Left forelimb (tissue), 1 donor: ENCODE measurements around the gene MOK.

Experiments used
- DNase-seq: peaks from one replicate; pipeline ENCODE4 v3.0.0-alpha.2; 2018; ENCODE audit warnings: low spot score

Gene MOK

DNA sequence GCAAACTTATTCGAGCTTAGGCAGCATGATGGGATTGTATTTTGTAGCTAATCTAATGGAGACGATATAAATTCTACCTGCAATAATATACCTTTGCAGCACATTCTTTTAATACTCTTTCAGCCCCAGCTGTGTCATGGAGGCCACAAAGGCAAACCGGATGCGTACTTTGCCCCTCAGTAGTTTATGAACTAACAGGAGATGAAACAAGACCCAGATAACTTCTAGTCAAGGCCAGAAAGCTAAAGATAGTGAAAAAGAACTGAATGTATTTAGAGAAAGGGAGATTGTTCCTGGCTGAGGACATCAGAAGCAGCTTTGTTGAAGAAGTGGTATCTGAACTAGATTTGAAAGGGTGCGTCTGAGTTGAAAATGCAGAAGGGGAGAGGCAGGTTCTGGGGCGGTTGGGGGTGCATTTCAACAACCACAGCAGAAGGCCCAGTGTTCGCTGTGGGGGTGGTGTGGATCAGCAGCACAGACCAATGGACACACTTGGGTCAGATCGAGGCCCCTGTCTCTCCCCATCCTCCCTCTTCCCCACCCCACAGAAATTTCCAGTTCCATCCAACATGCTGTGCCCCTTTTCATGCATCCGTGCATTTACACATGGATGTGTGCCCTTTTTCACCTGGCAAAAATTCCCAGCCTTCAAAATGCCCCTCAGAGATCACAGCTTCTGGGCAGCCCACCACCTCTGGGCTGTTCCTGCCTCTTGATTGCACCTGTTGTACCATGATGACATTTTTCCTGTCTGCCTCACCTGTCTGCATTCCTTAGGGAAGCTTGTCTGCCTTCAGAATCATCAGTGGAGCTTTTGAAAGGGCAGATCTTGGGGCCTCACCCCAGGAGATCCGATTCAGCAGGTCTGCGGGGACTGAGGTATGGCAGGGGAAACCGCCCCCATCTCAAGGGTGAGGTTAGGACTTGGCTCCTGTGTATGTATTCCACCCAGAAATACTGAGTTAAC is 16.8 kb upstream of the MOK start:
- DNase-seq = no peak

DNA sequence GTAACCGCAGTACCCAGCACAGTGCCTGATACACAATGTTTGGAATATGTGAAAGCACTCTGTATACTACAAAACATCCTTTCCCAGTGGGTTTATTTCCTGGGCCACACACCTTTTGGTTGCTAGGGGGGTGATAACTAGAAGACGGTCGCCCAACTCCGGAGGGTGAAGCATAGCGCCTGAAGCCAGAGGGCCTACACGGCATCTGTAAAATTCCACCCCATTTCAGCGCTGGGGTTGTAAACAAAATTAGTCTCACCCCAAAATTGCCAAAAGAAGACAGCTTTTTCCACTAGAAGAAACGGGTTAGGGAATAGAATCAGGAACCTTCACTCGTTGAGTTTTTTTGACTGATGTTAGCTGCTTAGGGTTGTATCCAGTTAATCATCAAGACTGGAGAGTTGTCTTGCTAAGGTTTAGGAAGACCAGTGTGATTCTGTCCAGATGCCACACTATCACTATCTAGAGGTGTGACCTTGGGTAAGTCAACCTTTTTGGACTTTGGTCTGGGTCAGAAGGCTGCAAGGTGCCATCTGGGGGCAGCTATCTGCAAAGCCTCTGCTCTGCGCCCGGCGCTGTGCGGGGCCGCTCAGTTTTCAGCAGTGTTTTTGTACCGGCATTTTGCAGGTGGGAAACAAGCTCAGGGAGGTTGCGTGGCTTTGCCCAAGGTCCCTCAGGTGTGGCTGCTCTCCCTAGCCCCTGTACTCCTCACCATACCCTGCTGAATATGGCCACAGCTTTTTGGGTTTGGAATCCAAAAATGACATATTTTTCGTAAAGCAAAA is 15.9 kb upstream of the MOK start:
- no peak for DNase-seq

DNA sequence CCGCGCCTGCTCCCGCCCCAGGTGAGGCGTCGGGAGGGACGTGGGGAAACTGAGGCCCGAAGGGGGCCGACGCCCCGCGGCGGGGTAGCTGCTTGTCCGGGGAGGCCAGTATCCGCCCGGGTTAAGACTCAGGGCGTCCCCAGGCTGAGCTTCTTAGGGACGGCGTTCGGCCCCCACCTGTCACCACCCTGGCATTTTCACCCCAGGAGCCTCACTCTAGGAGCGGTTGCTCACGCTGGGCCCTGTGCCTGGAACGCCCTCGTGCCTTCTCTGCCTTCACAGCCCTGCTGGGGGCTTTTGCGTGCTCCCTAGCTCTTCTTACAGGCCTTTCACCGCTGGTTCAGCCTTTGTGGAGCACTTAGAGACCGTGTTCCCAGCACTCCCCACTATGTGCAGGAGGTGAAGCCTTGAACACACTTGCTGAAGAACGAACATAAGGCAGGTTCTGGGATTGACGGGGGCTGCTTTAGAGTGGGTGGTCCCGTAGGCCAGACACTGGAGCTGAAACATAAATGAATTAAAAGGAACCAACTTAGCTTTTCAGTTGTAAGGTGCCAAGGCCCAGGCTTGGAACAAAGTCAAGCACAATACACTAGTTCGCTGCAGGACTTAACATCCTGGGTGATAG is 15.2 kb upstream of the MOK start:
- DNase-seq = no peak

DNA sequence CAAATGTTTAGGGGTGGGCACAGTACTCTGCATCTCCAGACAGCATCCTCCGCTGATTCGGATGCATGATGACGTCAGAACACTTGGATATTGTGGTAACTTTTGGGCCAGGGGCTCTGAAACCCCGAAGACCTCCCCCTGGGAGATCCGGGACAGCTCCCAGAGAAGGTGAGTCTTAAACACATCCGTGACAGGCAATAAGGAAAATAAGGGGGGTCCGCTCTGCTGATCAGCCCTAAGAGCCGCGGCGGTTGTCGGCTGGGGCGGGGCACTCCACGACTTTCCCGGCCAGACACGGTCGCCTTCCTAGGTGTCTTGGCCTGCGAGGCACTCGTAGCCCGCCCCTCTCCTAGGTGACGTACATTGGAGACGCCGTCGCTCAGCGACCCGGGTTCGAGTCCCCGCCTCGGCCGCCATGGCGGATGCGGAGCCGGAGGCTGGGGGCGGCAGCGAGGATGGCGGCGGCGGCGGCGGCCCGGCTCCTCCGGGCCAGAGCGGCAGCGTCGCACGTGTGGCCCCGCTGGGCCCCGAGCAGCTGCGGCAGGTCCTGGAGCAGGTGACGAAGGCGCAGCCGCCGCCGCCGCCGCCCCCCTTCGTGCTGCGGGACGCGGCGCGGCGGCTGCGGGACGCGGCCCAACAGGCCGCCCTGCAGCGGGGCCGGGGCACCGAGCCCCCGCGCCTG is 14.5 kb upstream of the MOK start, which contains the start of gene ZNF839:
Gene ZNF839, plus strand, starts transcription at position 396 of the 682 bp plus-strand sequence. Its CDS starts 20 bp downstream, at position 416.
- DNase-seq = peak; percentile 95

DNA sequence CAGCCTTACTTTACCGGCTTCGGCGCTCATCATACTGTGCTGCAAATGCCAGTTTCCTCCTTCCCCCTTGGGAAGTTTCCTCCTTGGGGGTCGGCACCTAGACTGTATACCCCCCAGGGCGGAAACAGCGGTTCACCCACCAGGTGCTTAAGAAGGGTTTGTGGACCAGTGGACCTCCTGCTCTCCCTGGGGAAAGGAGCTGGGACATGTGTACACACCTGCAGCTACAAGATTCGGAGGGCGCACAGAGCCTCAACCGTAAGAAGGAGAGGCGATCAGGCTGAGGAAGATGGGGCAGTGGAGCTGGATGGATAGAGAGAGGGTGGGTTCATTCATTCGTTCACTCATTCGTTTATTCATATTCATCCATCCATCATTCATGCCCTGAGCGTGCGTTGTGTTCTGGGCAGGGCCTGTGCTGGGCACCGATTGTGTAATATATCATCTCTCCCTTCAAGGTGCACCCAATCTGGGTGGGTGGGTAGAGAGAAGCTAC is 13.9 kb upstream of the MOK start:
- no peak for DNase-seq

DNA sequence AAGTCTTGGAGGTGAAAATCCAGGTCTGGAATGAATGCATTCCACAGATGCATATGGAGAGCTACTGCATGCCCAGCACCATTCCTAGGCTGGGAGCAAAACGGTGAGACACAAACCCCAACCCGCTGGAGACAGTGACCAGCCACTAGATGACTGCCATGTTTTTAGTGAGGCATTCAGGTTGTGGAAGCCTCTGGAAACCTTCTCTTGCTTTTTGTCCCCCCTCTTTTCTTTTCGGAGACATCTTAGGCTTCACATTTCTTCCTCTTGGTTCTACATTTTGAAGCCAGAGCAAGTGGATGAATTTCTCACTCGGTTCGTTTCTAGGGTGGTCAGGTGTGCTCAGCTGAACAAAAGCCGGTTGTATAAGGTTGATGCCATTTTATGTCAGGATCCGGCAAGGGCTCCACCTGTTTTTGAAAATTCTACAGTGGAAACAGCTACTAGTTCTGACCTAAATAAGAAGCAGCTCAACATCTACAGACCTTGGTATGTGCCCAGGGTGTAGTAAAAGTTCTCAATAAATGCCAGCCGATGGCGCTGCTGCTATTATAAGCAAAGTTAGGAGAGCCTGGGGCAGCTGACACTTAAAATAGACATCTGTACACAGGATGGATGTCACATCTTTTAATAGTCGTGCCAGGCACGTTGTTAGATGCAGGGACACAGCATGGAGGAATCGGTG is 12.7 kb upstream of the MOK start:
- no peak for DNase-seq

DNA sequence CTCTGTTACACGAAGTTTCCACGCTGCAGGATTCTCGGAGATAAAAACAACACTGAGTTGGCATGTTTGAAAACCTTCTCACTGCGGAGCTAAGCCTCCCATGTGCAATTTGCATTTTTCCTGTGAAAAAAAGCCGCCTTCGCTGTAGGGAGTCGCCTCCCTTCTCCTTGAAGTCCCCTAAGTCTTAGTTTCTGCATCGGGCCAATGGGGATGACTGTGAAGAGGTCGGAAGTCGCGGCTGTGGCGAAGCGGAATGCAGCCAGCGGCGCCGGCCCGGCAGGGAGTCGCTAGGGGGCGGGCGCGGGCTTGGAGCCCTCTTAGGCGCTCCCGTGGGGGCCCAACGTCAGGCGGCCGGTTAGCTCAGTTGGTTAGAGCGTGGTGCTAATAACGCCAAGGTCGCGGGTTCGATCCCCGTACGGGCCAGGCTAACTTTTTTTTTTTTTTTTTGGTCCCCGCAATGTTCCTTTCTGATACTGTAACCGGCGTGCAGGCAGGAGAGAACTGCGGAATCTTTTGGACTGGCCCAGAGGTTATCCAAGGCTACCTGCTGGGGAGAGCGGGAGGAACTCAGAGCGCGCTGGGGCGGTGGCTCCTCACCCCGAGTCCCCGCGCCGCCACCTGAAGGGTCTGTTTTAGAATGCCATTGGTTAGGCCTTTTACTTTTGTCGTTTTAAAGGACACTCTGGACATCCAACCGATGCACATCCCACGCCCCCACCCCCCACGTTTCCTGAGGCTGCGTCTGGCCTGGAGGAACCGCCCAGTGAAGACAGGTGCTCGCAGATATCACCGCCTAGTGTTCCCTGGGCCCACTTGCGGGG is 12.0 kb upstream of the MOK start:
- peak; percentile 100 for DNase-seq

DNA sequence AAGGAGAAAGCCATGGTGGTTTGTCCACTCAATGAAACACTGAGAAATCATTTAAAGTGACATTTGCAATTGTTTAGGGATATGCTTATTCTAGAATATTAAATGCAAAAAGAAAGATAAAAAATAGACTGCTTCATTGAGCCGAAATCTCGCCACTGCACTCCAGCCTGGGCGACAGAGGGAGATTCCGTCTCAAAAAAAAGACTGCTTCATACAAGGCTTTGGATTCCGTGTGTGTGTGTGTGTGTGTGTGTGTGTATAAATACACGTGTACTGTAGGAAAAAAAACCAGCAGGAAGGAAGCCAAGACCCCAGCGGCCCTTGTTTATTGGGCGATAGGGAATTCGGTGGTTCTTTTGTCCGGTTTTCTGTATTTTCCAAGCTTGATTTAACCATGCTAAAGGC is 11.4 kb upstream of the MOK start:
- DNase-seq = peak; percentile 84

DNA sequence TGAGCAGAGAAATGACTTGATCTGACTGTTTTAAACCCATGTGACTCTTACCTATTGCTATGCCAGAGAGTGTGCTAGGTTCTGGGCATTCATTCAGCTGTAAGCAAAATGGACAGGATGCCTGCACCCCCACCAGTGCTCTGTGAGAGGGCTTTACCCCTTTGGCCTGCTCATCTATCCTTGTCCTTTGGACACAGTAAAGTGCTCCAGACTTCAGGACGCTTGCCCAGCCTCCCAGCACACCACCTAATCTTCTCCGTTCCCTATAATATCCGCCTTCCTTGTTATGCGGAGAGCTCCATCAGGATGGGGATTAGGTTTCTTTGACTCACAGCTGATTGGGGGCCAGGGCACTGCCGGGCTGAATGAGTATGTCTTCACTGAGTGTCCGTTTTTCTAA is 10.2 kb upstream of the MOK start:
- no peak for DNase-seq

DNA sequence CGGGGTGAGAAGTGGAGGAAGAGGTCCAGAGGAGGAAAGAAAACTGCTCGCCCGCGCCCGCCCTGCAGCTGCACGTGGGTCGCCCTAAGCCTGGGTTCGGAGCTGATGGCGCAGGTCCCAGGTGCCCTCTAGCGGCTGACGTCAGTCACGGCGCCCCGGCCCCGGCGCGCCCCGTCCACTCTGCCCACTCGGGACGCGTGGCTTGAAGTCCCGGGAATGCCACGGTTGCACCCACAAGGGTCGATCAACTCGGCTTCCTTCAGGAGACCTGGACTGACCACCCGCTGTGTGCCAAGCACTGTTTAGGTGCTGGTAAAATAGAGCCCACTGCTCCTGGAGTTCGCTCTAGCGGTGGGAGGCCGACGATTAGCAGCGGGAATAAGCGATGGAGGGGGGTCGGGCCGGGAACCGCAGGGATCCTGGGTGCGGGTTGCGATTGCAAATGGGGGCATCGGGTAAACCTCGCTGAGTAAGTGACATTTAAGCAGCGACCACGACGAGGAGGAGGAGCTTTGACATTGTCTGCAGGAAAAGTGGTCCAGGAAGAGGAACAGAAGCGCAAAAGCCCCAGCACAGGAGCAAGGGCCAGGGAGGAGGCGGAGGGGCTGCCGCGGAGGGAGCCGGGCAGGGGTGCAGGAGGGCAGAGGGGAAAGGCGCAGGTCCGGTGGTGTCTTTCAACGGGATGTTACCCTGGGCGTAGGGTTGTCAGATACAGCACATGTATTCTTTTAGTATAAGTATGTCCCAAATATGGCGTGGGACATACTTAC is 9.5 kb upstream of the MOK start:
- peak; percentile 92 for DNase-seq

DNA sequence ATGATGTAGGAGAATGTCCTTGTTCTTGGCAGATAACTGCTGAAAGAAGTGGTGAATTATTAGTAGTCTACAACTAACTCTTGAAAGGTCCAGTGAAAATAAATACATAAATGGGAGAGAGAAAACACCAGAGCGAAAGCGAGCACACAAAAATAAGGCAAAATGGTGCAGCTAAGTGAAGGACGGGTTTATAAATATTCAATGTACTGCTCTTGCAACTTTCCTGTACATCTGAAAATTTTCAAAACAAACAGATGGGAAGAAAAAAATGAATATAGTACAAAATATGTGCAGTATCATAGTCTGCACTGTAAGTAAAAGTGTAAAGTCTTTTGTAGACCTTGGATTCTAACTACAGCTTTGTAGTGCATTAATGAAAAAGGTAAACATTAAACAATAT is 1.3 kb downstream of the MOK start:
- no peak for DNase-seq

DNA sequence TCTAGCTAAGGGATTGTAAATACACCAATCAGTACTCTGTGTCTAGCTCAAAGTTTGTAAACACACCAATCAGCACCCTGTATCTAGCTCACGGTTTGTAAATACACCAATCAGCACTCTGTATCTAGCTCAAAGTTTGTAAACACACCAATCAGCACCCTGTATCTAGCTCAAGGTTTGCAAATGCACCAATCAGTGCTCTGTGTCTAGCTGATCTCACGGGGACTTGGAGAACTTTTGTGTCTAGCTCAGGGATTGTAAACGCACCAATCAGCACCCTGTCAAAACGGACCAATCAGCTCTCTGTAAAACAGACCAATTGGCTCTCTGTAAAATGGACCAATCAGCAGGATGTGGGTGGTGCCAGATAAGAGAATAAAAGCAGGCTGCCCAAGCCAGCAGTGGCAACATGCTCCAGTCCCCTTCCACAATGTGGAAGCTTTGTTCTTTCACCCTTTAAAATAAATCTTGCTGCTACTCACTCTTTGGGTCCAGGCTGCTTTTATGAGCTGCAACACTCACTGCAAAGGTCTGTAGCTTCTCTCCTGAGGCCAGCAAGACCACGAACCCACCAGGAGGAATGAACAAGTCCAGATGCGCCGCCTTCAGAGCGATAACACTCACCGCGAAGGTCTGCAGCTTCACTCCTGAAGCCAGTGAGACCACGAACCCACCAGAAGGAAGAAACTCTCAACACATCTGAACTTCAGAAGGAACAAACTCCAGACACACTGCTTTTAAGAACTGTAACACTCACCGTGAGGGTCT is 6.5 kb downstream of the MOK start:
- DNase-seq = peak; percentile 15

DNA sequence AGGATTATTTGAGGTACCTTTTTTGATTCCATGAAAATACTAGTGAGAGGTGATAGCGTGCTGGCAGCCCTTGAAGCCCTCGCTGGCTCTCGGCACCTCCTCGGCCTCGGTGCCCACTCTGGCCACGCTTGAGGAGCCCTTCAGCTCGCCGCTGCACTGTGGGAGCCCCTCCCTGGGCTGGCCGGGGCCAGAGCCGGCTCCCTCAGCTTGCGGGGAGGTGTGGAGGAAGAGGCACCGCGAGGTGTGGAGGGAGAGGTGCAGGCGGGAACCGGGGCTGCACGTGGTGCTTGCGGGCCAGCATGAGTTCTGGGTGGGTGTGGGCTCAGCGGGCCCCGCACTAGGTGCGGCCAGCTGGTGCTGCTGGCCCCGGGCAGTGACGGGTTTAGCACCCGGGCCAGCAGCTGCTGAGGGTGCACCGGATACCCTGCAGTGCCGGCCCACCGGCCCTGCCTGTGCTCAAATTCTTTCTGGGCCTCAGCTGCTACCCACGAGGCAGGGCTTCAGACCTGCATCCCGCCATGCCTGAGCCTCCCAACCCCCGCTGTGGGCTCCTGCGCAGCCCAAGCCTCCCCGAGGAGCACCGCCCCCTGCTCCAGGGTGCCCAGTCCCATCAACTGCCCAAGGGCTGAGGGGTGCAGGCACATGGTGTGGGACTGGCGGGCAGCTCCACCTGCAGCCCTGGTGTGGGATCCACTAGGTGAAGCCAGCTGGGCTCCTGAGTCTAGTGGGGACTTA is 7.4 kb downstream of the MOK start:
- peak; percentile 59 for DNase-seq

DNA sequence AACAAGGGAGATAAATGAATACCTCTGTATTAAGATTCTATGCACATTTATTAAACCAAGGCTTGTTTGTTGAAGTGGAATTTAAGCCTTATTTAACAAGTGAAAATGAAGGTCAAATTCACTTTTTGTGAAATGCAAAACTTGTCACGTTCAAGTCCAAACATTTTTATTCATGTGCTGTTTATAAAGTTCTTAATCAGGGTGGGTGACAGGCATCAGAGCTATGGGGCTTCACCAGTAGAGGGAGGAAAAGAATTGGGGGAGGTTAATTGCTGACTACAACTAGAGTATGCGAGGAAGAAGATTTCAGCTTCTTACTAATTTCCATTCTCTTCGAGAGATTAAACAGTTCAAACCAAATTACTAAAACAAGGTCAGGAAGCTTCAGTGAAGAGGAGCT is 9.7 kb downstream of the MOK start:
- no peak for DNase-seq

DNA sequence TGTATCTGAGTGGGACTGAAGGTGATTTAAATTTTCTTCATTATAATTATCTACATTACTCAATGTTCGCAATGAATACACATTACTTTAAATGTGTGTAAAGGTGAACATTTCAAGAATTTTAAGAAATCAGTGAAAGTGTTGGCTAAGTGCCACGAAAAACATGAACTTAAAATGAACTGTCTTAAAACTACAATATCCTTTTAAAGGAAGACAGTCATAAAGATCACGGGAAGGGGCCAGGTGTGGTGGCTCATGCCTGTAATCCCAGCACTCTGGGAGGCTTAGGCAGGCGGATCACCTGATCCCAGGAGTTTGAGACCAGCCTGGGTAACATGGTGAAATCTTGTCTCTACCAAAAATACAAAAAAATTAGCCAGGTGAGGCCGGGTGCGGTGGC is 11.2 kb downstream of the MOK start:
- no peak for DNase-seq

DNA sequence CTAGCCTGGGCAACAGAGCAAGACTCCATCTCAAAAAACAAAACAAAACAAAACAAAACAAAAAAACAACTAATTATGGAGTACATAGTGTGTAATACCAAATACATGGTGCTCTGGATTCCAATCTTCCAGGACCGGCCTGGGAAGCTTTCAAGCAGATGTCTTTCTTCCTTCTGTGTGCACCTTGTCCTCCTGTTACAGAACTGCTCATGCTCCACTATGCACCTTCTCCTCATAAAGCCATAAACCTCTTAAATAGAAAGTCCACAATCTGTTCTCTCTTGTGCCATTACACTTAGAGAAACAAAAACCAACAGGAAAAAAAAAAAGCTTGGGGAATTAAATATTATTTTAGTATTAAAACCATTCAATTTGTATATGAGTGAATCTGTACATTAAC is 12.5 kb downstream of the MOK start:
- no peak for DNase-seq

DNA sequence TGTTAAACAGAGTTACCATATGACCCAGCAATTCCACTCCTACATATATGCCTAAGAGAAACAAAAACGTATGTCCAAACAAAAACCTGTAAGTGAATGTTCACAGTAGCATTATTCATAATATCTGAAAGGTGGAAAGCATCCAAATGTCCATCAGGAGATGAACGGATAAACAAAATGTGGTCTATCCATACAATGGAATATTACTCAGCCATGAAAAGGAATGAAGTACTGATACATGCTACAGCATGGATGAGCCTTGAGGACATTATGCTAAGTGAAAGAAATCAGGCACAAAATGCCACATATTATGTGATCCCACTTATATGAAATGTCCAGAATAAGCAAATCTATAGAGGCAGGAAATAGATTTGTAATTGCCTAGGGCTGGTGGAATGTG is 16.8 kb downstream of the MOK start:
- DNase-seq = no peak

DNA sequence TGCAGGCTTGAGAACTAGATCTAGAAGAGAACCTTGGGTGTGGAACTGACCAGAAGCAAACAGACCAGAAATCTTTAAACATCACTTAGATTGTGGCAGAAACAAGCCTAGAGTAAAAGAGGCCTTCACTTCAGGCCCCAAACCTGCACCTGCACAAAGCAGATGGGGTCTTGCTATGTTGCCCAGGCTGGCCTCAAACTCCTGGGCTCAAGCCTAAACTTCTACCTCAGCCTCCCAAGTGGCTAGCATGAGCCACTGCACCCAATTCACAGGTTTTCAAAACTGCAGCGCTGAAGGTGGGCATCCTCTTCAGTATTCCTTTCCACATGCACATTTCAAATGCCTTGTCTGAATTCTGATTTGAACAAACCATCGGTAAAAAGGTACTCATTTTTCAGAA is 19.9 kb downstream of the MOK start:
- DNase-seq = no peak
